ENCODE results near the gene MISP.
A peak's percentile ranks its signal among the peaks of the same experiment; 100 is the strongest.
"Not testable (repeated sequence)": the region's sequence is repeated elsewhere in the genome, so short reads cannot be mapped to it uniquely, and the experiment has no call there.

Gene MISP, protein sequence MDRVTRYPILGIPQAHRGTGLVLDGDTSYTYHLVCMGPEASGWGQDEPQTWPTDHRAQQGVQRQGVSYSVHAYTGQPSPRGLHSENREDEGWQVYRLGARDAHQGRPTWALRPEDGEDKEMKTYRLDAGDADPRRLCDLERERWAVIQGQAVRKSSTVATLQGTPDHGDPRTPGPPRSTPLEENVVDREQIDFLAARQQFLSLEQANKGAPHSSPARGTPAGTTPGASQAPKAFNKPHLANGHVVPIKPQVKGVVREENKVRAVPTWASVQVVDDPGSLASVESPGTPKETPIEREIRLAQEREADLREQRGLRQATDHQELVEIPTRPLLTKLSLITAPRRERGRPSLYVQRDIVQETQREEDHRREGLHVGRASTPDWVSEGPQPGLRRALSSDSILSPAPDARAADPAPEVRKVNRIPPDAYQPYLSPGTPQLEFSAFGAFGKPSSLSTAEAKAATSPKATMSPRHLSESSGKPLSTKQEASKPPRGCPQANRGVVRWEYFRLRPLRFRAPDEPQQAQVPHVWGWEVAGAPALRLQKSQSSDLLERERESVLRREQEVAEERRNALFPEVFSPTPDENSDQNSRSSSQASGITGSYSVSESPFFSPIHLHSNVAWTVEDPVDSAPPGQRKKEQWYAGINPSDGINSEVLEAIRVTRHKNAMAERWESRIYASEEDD

DNA sequence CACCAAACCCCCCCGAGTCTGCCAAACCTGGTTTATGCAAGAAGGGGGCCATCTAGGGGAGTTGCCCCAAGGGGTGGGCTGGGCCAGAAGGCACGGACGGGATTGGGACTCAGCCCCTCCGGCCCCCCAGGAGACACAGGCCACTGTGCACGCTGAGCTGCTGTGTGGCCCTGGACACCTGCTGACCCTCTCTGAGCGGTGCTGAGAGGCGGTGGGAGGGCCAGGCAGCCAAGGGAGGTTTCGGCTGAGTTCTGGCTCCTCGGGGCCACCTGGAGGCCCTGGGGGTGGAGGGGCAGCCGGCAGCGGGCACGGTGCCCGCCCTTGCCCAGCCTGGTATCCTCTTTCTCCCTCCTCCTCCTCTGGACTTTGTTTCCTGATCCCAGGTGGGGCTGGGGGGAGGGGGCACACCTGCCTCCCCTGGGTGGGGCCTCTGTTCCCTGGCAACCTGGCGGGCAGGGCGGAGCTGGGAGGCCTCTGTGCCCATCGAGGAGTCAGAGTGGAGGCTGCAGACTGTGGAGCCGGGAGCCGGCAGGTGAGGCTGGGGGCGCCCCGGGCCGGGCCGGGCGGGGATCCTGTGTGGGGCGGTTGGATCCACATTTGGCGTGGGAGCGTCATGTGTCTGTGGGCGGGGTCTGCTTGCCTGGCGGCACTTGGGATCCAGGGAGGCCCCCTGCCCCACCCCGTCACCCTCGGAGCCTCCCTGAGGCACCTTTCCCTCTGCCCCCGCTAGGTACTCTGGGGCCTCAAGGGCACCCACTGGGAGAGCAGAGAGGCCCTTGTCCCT, at the start of gene MISP:
Gene MISP, plus strand, starts transcription at position 473 of the 784 bp plus-strand sequence. CDS start 5,835 bp downstream, outside the sequence.
- no peak for DNase-seq (ENCODE audit: low spot score)

DNA sequence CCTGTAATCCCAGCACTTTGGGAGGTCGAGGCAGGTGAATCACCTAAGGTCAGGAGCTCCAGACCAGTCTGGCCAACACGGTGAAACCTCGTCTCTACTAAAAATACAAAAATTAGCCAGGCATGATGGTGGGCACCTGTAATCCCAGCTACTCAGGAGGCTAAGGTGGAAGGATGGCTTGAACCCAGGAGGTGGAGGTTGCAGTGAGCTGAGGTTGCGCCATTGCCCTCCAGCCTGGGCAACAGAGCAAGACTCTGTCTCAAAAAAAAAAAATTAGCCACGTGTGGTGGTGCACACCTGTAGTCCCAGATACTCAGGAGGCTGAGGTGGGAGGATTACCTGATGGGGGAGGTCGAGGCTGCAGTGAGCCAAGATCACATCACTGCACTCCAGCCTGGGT, 48.1 kb upstream of the MISP start:
- DNase-seq (ENCODE audit: low spot score) = not testable (repeated sequence)

DNA sequence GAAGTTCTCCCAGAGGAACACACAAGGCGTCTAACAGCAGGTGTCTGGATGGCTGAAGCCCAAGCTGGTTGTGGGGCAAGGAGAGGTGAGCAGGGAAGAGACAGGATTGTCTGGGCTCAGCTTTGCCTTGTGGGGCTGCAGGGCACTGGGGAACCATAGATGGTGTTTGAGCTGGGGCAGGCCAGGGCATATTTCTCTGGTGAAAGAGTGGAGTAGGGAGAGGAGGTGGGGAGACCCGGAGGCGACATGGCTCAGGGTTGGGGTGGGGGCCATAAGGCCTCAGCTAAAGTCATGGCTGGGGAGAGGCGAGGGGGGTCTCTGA, 47.6 kb upstream of the MISP start:
- DNase-seq (ENCODE audit: low spot score) = no peak

GRCh38 chr19:703651-704446, 47.1 kb upstream of the MISP start:
- peak; percentile 35 for DNase-seq (ENCODE audit: low spot score)

DNA sequence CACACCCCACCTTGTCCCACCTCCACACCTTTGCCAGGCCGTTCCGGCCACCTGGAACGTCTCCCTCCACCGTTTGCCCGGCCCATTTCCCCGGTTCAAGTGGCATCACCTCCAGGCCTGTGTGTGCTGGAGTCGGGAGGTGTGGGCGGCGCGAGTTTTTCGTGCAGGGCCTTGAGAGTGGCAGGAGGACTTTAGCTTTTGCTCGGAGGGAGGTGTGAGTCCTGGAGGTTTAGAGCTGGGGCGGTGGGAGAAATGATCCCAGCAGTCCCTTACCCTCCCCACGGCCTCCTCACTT, 46.5 kb upstream of the MISP start:
- DNase-seq (ENCODE audit: low spot score) = no peak

DNA sequence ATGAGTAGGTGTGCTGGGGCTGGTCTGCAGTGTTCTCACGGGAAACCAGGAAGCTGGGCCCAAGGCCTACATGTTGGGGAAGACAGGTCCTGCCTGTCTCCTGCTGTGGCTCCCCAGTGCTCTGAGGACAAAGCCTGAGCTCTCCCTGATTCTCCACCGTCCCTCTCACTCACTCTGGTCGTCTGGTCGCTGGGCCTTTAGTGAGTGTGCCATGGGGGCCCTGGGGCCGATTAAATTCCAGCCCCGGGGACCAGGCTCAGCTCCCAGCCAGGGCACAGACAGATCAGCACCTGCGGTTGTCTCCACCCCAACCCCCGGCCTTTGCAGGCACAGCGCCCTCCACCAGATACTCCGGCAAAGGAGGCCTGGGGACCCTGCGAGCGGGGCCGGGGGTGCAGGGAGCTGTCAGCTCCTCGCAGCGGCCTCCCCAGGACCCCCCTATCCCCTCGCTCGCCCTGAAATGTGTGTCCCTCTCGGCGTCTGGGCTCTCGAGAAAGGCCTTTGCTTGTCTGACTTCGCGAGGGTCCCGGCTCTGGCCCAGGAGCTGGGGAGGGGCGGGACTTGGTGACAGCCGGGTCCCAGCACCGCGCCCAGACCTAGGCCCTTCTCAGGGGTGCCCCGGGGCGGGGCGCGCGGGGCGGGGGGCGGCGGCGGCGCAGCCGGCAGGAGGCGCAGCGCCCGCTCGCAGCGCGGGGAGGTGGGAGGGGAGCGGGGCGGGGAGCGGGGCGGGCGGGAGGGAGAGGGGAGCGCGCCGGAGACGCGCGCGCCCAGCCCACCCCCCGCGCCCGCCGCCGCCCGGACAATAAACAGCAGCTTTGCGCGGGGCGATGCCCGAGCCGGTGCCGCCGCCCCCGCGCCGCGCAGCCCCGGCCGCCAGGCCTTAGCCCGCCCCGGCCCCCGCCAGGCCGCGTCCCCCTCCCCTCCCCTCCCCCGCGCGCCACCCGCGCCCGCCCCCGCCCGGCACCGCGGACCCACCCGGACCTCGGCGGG, 42.5 kb upstream of the MISP start, which contains the start of gene PALM:
Gene PALM, plus strand, starts transcription at position 782 of the 990 bp plus-strand sequence. CDS start 212 bp downstream, outside the sequence.
- DNase-seq (ENCODE audit: low spot score) = peak; percentile 25

- no peak for DNase-seq (ENCODE audit: low spot score)
These were observed 41.5 kb upstream of the MISP start for GRCh38 chr19:709196-709964.

- no peak for DNase-seq (ENCODE audit: low spot score)
These were observed 40.8 kb upstream of the MISP start for GRCh38 chr19:709965-710571.

- DNase-seq (ENCODE audit: low spot score) = peak; percentile 38
These were observed 40.1 kb upstream of the MISP start for GRCh38 chr19:710767-711166.

- DNase-seq (ENCODE audit: low spot score) = peak; percentile 37
These were observed 39.7 kb upstream of the MISP start for GRCh38 chr19:711254-711653.

DNA sequence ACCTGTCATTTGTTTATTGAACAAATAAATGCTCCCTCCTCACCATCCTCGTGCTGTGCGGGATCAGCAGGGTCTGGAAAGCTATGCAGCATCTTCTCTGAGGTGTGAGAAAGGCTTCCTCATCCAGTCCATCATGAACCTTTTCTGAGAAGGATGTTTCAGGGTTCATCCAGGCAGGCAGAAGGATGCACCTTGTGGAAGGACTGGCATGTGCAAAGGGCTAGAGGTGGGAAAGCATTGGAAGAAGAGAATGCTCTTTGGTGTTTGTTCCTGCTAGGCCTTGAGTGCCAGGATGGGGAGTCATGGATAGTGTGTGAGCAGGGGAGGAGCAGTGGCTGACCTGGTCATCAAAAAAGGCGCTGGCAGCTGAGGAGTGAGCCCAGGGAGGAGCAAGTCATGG, 35.6 kb upstream of the MISP start:
- no peak for DNase-seq (ENCODE audit: low spot score)

DNA sequence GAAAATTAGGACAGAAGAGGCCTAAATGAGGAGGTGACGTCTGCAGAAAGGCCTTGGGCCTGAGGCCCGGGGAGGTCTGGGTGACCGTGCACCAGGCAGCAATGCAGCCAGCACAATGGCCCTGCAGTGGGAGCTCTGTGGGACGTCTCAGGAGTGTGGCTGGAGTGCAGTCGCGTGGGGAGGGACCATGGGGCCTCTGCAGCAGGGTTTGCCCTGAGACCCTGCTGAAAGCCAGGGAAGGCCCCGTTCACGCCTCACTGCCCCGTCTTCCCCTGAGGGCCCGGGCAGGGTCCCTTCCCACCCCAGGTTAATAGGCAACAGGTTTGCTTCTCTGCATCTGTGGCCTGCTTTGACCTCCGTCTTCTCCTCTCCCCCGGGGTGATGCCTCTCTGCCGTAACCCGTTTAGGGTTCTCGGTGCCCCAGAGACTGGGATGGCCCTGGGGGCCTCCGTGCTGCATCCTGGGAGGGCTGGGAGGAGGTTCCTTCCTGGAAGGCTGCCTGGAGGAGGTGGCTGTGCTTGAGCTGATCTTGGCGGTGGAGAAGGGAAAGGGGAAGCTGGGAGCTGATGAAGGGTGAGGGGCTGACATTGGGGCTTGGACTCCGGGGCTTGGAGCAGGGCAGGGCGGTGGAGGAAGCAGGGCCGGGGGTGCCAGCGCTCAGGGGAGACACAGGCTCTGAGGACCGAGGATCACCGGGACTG, 32.5 kb upstream of the MISP start:
- no peak for DNase-seq (ENCODE audit: low spot score)

GRCh38 chr19:718991-719512, 31.9 kb upstream of the MISP start:
- DNase-seq (ENCODE audit: low spot score) = no peak

DNA sequence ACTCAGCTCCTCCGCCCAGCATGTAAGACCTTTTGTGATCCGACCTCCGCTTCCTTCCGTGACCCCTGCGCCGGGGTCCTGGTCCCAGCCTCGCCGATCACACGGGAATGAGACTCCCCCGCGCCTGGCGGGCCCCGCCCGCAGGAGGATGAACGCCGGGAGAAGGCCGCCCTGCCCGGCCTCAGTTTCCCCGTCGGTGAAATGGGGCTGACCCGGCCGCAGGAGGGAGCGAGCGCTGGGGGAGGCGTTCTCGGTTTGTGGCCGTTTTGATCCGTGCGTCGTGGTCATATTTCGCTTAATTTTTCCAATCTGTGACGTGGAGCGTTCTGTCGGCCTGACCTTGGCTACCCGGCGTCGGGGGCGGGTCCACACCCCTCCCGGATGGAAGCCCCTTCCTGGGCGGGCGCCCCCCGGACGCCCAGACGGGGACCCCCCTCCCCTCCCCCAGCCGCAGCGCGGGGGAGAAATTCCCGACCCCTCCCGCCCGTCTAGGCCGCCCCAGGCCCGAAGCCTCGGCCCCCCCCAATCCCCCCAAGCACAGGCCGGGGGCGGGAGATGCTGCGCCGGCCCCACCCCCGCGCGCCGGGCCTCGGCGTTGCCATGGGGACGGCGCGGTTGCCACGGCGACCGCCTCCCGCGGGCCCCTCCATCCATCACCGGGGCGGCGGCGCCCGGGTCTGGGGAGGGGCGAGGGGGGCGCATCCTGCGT, 31.1 kb upstream of the MISP start:
- DNase-seq (ENCODE audit: low spot score) = no peak

- no peak for DNase-seq (ENCODE audit: low spot score)
These were observed 30.4 kb upstream of the MISP start for GRCh38 chr19:720345-721160.

DNA sequence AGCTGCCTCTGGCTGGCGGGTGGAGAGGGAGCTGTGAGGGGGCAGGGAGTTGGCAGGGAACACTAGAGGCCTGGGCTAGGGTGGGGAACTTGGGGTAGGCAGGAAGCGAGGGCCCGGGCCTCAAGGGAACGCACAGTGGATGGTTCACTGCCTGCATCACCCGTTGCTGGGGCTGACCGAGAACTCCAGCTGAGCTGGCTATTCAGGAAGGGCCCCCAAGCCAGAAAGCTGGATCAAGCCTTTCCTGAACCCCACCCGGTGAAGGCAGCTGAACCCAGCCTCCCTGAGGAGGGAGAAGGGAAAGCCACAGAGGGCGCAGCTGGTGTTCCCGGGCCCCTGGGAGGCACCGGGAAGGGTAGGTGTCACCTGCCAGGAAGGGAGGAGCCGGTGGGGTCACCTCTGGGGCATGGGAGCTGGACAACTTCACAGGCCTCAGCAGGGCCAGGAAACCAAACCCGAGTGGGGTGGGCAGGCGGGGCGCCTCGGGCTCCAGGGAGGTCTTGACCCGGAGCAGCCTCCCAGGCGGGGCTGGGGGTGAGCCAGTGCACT, 28.3 kb upstream of the MISP start:
- DNase-seq (ENCODE audit: low spot score) = no peak

DNA sequence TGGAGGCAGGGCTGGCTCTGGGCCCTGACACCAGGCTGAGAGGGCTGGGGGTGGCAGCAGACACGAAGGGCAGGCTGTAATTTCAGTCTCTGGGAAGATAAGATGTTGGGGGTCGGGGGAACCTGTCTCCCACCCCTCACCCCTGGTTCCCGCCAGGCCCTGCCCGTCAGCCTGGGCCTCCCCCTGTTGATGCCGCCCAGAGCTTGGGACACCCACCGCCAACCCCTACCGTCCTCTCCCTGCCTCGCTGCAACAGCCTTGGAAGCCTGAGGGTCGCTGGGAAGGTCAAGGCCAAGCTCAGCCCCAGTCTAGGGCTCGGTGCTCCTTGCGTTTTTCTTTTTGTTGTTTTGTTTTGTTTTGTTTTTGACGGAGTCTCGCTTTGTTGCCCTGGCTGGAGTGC, 27.7 kb upstream of the MISP start:
- no peak for DNase-seq (ENCODE audit: low spot score)

Data from cerebellar cortex (tissue), 1 donor.